SK-N-SH (cell line): Measurements from ENCODE around the gene SEZ6L. TPM values are rescaled to one million over a fixed set of nuclear protein-coding genes. Genes with fewer than 3 reads are reported as not detected.

Experiments used
- CTCF ChIA-PET: fragments of 300-600, 350-600 bp; formaldehyde crosslinking; extraction: SDS; loops from one replicate; lab custom pipeline; 2021; lab: Yijun Ruan, JAX
- POLR2A ChIA-PET: fragments of 350-600 bp; sonication (Branson Sonifier 250); formaldehyde crosslinking; extraction: SDS; loops from one replicate; lab custom pipeline; 2020; ENCODE audit warnings: antibody characterized with exemption, inconsistent platforms; lab: Yijun Ruan, JAX
- DNase-seq: peaks from one replicate; pipeline ENCODE4 v3.0.0; 2012
- H2AFZ ChIP-seq: fragments of 200-600 bp; sonication (generic); 2 replicates; pipeline ENCODE4 v1.8.1; 2016; ENCODE audit warnings: antibody characterized with exemption, mild to moderate bottlenecking, low read depth
- H3F3A ChIP-seq: fragments of 200-600 bp; sonication (generic); replicated peaks from 2 replicates; pipeline ENCODE3; 2016; ENCODE audit warnings: antibody characterized with exemption, mild to moderate bottlenecking; ENCODE audit not compliant: insufficient read depth
- H3K27ac ChIP-seq, 2 experiments: fragments of 200-500 bp in 1 of 2; fragments of 200-600 bp in 1 of 2; sonication (Bioruptor generic) in 1 of 2; sonication (generic), shearing (Covaris generic) in 1 of 2; 2 replicates each; pipeline versions ENCODE4 v1.5.1 to v1.6.1; 2014 to 2016; ENCODE audit warnings: low read depth in 2 of 2, inconsistent platforms in 1 of 2, low read length in 1 of 2, mild to moderate bottlenecking in 1 of 2, mixed read lengths in 1 of 2
- H3K27me3 ChIP-seq: fragments of 200-600 bp; sonication (generic), shearing (Covaris generic); 2 replicates; pipeline ENCODE4 v1.6.1; 2016; ENCODE audit warnings: mixed run types; ENCODE audit not compliant: insufficient read depth
- H3K36me3 ChIP-seq, 2 experiments: fragments of 200-500 bp in 1 of 2; fragments of 200-600 bp in 1 of 2; sonication (Bioruptor generic) in 1 of 2; sonication (generic) in 1 of 2; replicated peaks in 1 of 2; 2 replicates each; pipeline versions ENCODE3 to v1.5.1; 2014 to 2016; ENCODE audit warnings: low read length in 1 of 2, mild to moderate bottlenecking in 1 of 2; ENCODE audit not compliant: insufficient read depth in 2 of 2, control insufficient read depth in 1 of 2
- H3K4me1 ChIP-seq, 2 experiments: fragments of 200-500 bp in 1 of 2; fragments of 200-600 bp in 1 of 2; sonication (Bioruptor generic) in 1 of 2; sonication (generic), shearing (Covaris generic) in 1 of 2; 2 replicates each; pipeline versions ENCODE4 v1.5.1 to v1.6.1; 2014 to 2016; ENCODE audit warnings: low read depth in 1 of 2, low read length in 1 of 2, mixed run types in 1 of 2; ENCODE audit not compliant: insufficient read depth in 2 of 2, control insufficient read depth in 1 of 2
- H3K4me2 ChIP-seq: fragments of 200-600 bp; sonication (generic), shearing (Covaris generic); 2 replicates; pipeline ENCODE4 v1.6.1; 2017; ENCODE audit warnings: mixed run types
- H3K4me3 ChIP-seq, 2 experiments: fragments of 200-500 bp in 1 of 2; fragments of 200-600 bp in 1 of 2; sonication (Bioruptor generic) in 1 of 2; sonication (generic), shearing (Covaris generic) in 1 of 2; 2 replicates each; pipeline versions ENCODE4 v1.5.1 to v1.8.1; 2014 to 2016; ENCODE audit warnings: low read depth in 2 of 2, inconsistent platforms in 1 of 2, low read length in 1 of 2, mild to moderate bottlenecking in 1 of 2, mixed read lengths in 1 of 2, moderate library complexity in 1 of 2
- H3K79me2 ChIP-seq: fragments of 200-600 bp; sonication (generic); 2 replicates; pipeline ENCODE4 v1.8.1; 2017; ENCODE audit warnings: mild to moderate bottlenecking; ENCODE audit not compliant: insufficient read depth
- H3K9ac ChIP-seq: fragments of 200-600 bp; sonication (generic); 2 replicates; pipeline ENCODE4 v1.6.1; 2017; ENCODE audit warnings: mixed run types
- H3K9me2 ChIP-seq: fragments of 200-600 bp; sonication (generic); 2 replicates; pipeline ENCODE4 v1.6.1; 2017; ENCODE audit warnings: mixed run types
- H3K9me3 ChIP-seq: fragments of 200-600 bp; sonication (generic); 2 replicates; pipeline ENCODE4 v1.6.1; 2017; ENCODE audit warnings: mixed run types, mild to moderate bottlenecking, moderate library complexity
- H4K20me1 ChIP-seq: fragments of 200-600 bp; sonication (generic); 2 replicates; pipeline ENCODE4 v1.6.1; 2017; ENCODE audit warnings: mild to moderate bottlenecking, mixed run types; ENCODE audit not compliant: insufficient read depth
- CHD2 ChIP-seq: fragments of 150-350 bp; IDR thresholded peaks from 2 replicates; pipeline ENCODE4 v1.6.1; 2018; ENCODE audit warnings: low read length; ENCODE audit not compliant: partially characterized antibody
- EP300 ChIP-seq, 2 experiments: IDR thresholded peaks; 2 replicates each; pipeline versions ENCODE4 v1.4.0 to v1.6.1; 2012; ENCODE audit warnings: borderline replicate concordance in 1 of 2, low read depth in 1 of 2, low read length in 1 of 2
- EZH2phosphoT487 ChIP-seq: fragments of 200-600 bp; sonication (generic); IDR thresholded peaks from 2 replicates; pipeline ENCODE4 v1.6.1; 2017; ENCODE audit warnings: low read depth, mixed run types, mild to moderate bottlenecking, antibody characterized with exemption, moderate library complexity, borderline replicate concordance
- FOSL2 ChIP-seq: IDR thresholded peaks from 2 replicates; pipeline ENCODE4 v1.4.0; 2012; ENCODE audit warnings: low read depth, mild to moderate bottlenecking, moderate library complexity, borderline replicate concordance
- FOXJ3 ChIP-seq: sonication (generic); formaldehyde crosslinking; IDR thresholded peaks from 2 replicates; pipeline ENCODE4 v1.5.1; 2020; ENCODE audit warnings: mild to moderate bottlenecking, missing genetic modification reagents
- FOXM1 ChIP-seq: IDR thresholded peaks from 2 replicates; pipeline ENCODE4 v1.4.0; 2012; ENCODE audit warnings: low read depth, mild to moderate bottlenecking
- GABPA ChIP-seq: IDR thresholded peaks from 2 replicates; pipeline ENCODE4 v1.4.0; 2012; ENCODE audit warnings: low read depth, mild to moderate bottlenecking
- GATA2 ChIP-seq: sonication (generic); formaldehyde crosslinking; IDR thresholded peaks from 2 replicates; pipeline ENCODE4 v1.5.0; 2020; ENCODE audit warnings: mild to moderate bottlenecking, missing genetic modification reagents
- RCOR1 ChIP-seq: fragments of 150-350 bp; IDR thresholded peaks from 2 replicates; pipeline ENCODE4 v1.6.1; 2017; ENCODE audit warnings: antibody characterized with exemption, low read length
- RXRA ChIP-seq: IDR thresholded peaks from 2 replicates; pipeline ENCODE4 v1.4.0; 2012; ENCODE audit warnings: low read depth, mild to moderate bottlenecking, borderline replicate concordance
- SIN3A ChIP-seq: IDR thresholded peaks from 2 replicates; pipeline ENCODE4 v1.6.1; 2012; ENCODE audit warnings: low read depth, mild to moderate bottlenecking, low read length, moderate library complexity, borderline replicate concordance
- SMC3 ChIP-seq: IDR thresholded peaks from 2 replicates; pipeline ENCODE4 v1.6.1; 2012; ENCODE audit warnings: low read depth, low read length, improper control_type of control experiment
- TAF1 ChIP-seq: IDR thresholded peaks from 2 replicates; pipeline ENCODE4 v1.6.1; 2012; ENCODE audit warnings: low read depth, mild to moderate bottlenecking, low read length, moderate library complexity, borderline replicate concordance
- YY1 ChIP-seq: IDR thresholded peaks from 2 replicates; pipeline ENCODE4 v1.4.0; 2012; ENCODE audit warnings: low read depth, mild to moderate bottlenecking
- WGBS: methylation state at CpG from one replicate; pipeline ENCODE4 v1.1.6; 2017; ENCODE audit warnings: low lambda C conversion rate; 5-methylcytosine and 5-hydroxymethylcytosine counted together
- polyA plus RNA-seq, 3 experiments: library from polyadenylated mRNA; depleted of rRNA; stranded (reverse); fragments of >200 nt; gene quantifications; 2 replicates each; pipeline ENCODE4 v1.2.3, GENCODE V29; 2012
- TF ChIP-seq, protein P1 (sequence below): IDR thresholded peaks from 2 replicates; pipeline ENCODE4 v1.4.0; 2012; ENCODE audit warnings: low read depth, borderline replicate concordance
- TF ChIP-seq, protein P2 (sequence below): fragments of 150-350 bp; IDR thresholded peaks from 2 replicates; pipeline ENCODE4 v1.6.1; 2016; ENCODE audit warnings: mild to moderate bottlenecking, low read depth, low read length
- TF ChIP-seq, protein P3 (sequence below): fragments of 150-350 bp; IDR thresholded peaks from 2 replicates; pipeline ENCODE4 v1.6.1; 2017; ENCODE audit warnings: antibody characterized with exemption, low read length, low read depth, borderline replicate concordance

SEZ6L gene
- polyA plus RNA-seq, 1 of the 3 experiments (the other 2 are of a cell fraction), result 0.10 TPM

DNA sequence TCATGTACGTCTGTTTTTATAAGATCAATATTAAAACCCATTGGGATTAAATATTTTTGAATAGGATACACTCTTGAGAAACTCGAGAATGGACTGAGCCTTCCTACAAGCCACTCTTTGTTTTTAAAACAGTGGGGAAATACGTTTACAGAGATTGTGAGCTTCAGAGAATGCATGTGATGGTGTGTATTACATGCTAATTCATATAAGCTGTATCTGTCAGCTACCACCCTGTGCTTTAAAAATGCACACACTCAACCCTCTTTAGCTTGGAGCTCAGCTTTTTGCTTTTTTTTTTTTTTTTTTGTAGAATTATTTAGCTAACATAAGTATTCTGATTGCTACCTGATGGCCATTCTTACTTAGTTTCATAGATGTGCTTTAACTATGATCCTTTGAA lies 213.5 kb downstream of the SEZ6L start (continued):
- TF ChIP-seq, protein P1, sequence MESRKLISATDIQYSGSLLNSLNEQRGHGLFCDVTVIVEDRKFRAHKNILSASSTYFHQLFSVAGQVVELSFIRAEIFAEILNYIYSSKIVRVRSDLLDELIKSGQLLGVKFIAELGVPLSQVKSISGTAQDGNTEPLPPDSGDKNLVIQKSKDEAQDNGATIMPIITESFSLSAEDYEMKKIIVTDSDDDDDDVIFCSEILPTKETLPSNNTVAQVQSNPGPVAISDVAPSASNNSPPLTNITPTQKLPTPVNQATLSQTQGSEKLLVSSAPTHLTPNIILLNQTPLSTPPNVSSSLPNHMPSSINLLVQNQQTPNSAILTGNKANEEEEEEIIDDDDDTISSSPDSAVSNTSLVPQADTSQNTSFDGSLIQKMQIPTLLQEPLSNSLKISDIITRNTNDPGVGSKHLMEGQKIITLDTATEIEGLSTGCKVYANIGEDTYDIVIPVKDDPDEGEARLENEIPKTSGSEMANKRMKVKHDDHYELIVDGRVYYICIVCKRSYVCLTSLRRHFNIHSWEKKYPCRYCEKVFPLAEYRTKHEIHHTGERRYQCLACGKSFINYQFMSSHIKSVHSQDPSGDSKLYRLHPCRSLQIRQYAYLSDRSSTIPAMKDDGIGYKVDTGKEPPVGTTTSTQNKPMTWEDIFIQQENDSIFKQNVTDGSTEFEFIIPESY, result no peak
- TF ChIP-seq CHD2, result no peak
- no peak for TF ChIP-seq FOSL2
- TF ChIP-seq, protein P2, sequence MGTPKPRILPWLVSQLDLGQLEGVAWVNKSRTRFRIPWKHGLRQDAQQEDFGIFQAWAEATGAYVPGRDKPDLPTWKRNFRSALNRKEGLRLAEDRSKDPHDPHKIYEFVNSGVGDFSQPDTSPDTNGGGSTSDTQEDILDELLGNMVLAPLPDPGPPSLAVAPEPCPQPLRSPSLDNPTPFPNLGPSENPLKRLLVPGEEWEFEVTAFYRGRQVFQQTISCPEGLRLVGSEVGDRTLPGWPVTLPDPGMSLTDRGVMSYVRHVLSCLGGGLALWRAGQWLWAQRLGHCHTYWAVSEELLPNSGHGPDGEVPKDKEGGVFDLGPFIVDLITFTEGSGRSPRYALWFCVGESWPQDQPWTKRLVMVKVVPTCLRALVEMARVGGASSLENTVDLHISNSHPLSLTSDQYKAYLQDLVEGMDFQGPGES, result no peak

DNA sequence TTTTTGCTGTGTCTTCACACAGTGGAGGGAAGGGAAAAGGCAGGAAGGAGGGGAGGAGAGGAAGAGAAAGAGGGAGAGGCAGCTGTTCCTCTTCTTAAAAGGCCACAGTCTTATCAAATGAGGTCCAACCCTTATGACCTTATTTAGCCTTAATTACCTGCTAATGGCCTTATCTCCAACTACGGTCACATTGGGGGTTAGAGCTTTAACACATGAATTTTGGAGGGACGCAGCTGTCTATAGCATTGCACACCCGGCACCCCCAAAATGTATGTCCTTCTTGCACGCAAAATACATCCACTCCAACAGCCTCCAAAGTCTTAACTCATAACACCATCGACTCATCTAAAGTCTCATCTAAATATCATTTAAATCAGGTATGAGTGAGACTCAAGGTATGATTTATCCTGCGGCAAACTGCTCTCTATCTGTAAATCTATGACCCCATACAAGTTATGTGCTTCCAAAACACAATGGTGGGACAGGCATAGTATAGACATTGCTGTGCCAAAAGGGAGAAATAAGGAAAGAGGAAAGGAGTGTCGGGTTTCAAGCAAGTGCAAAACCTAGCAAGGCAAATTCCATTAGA lies 214.8 kb downstream of the SEZ6L start:
- H3K9ac ChIP-seq, result no peak overlapping the region
- ChIA-PET CTCF (interaction anchor here (1.2 to 5.4 kb wide), 7 partner anchors 9 to 77 kb away, joined by 3 to 25 read pairs (median 8); no protein-coding TSS in a partner anchor), POLR2A (no interaction called here)
- H3K79me2 ChIP-seq, result no peaks in the 10 kb centered on the region
- no peak overlapping the region for H2AFZ ChIP-seq
- no peaks in the 10 kb centered on the region for H3K36me3 ChIP-seq
- H3K9me2 ChIP-seq, result no peaks in the 10 kb centered on the region
- no peak for DNase-seq
- H3K4me2 ChIP-seq, result no peak overlapping the region
- 51% methylated on average over 7 of the region's 7 CpGs for WGBS
- no peak overlapping the region for H3K27ac ChIP-seq
- no peaks in the 10 kb centered on the region for H3F3A ChIP-seq
- H4K20me1 ChIP-seq, result no peaks in the 10 kb centered on the region
- TF ChIP-seq RCOR1 (no peak), FOXJ3 (CRISPR knock-in tag) (no peak), FOXM1 (no peak), RXRA (no peak), EP300 (IDR thresholded peaks at IDR 0.05; ENCODE audit: borderline replicate concordance in 1 of 2, low read depth in 1 of 2, low read length in 1 of 2) (no peak), GATA2 (CRISPR knock-in tag) (no peak), SIN3A (no peak), EZH2phosphoT487 (no peak), YY1 (no peak), SMC3 (no peak), GABPA (no peak), CHD2 (no peak), TAF1 (no peak)
- TF ChIP-seq, protein P3, sequence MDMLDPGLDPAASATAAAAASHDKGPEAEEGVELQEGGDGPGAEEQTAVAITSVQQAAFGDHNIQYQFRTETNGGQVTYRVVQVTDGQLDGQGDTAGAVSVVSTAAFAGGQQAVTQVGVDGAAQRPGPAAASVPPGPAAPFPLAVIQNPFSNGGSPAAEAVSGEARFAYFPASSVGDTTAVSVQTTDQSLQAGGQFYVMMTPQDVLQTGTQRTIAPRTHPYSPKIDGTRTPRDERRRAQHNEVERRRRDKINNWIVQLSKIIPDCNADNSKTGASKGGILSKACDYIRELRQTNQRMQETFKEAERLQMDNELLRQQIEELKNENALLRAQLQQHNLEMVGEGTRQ, result no peak
- TF ChIP-seq, protein P1, result no peak
- TF ChIP-seq, protein P2, result no peak
- no peak overlapping the region for H3K4me3 ChIP-seq
- no peaks in the 10 kb centered on the region for H3K4me1 ChIP-seq
- no peaks in the 10 kb centered on the region; the same call in 1 of the 2 replicates for H3K27me3 ChIP-seq
- no peaks in the 10 kb centered on the region for H3K9me3 ChIP-seq
